OCI-LY1 (cell line): ENCODE data around the gene TAGLN2.

Experiments
- CTCF ChIP-seq: fragments of 200-600 bp; sonication (generic), shearing (Covaris generic); IDR thresholded peaks from 2 replicates; pipeline ENCODE4 v1.5.1; 2017; ENCODE audit warnings: mild to moderate bottlenecking, antibody characterized with exemption, low read length, moderate library complexity, mixed read lengths
- EZH2 ChIP-seq: fragments of 200-600 bp; sonication (generic), shearing (Covaris generic); IDR thresholded peaks from 2 replicates; pipeline ENCODE4 v1.8.0; 2017; ENCODE audit warnings: borderline replicate concordance, mixed run types, mild to moderate bottlenecking, antibody characterized with exemption, low read length, moderate library complexity, mixed read lengths

DNA sequence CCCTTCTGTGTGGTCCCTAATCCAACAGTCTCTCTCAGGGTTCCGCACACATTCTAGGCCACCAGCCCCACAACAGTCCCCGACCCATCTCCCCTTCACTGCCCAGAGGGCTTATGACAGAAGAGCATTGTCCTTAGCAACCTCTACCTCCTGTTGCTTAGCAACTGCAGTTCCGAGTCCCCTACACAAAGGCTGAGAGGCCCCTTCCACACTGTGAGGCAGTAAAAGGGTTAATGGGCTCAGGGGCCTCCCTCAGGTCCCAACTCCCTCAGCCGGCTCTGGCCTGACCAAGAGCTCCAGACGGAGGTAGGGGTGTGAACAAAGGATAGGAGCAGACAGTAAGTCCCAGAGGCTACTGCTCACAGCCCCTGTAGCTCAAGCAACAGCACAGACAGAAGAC, 15.8 kb upstream of the TAGLN2 start:
- TF ChIP-seq CTCF = no peak
- no peak for TF ChIP-seq EZH2
